ENCODE measurements around the gene PDPK1.
"Not testable (repeated sequence)": the region's sequence is repeated elsewhere in the genome, so short reads cannot be mapped to it uniquely, and the experiment has no call there.

PDPK1 gene

DNA sequence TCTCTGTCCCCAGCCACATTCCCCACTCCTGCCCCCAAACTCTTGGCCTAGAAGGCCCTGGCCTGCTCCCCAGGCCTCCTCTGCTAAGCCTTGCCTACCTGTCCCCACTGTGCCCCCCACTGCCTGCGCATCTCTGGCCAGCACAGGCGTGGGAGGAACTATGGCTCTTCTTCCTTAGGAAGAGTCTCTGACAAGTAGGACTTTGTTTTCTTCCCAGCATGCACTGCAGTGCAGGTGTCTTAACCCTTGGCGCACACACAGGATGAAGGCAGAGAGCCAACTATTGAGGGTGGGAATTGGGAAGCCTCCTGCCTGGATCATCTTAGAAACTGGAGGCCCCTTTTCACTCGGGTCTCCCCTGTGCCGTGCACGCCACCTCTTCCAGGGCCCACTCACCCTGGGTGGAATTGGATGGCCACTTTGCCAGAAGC, 14.0 kb upstream of the PDPK1 start:
- no peak for DNase-seq (ENCODE audit: low read depth)

DNA sequence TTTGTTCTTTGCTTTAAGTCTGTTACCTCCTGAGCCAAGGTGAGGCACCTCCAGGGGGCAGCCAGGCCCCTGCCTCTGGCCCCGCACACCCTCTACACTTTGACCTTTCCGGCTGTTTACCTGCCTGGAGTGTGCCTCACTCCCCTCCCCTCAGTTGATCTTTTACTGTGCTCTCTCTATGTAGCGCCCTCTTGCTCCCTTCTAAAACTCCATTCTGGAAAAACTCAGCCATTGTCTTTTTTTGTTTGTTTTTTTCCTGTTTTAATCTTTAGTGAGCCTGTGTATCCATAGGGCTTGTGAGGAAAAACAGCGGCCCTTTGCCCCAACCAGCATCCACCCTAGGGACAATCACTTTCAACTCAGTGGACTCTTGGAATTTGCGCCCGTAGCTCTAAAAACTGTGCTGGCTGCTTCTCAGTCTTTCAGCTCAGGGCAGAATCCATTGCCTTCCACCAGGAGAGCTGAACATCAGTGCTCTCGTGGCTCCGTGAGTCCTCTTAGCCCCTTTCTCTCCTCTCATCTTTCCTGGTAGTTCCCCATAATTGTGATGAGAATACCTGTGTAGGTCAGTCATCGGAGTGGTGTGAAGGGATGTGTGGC, 13.4 kb upstream of the PDPK1 start:
- no peak for DNase-seq (ENCODE audit: low read depth)

DNA sequence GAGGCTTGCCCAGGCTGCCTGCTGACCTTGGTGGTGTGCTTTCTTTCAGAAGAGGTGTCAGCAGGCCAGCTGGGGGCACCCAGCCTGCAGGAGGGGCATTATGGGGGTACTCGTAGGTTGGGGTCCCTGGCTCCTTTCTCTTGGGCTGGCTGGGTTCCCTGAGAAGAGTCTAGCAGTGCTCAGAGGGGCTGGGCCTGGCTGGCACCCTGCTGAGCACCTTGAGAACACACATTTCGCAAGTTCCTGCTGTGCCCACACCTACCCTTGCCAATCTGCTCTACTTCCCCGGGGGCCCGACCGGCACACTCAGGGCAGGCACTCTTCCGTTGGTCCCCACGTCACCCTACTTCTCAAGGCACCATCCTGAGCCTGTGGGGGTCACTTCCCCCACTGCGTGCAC, 11.7 kb upstream of the PDPK1 start:
- DNase-seq (ENCODE audit: low read depth) = no peak

DNA sequence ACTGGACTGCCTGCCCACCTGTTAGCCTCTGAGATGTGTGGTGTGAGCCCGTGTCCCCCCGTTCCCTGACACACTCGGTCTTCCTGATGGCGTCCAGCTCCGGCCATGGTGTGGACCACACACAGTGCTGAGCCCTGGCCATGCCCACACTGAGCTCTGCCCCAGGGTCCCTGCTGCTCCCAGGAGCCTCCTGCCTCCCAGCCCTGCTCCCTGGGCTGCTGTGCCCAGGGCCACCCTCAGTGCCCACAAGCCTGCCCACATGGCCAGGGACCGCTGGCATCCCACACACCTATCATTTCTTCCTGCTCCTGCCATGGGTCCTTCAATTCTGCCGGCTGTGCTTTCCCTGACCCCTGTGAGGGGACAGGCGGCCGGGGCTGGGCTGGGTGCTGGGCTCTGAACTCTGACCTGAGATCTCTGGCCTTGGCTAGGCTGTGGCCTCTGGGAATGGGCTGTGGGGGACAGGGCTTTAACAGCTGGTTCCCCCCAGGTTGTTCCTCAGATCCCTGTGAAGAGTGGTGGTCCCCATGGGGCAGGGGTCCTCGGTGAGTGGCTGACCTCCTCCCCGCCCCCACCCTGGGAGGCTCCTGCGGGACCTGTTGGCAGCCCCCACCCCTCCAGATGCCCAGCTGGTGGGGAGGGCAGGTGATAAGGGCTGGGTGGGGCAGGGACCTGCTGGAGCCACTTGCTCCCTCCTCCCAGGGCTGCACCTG, 10.6 kb upstream of the PDPK1 start:
- DNase-seq (ENCODE audit: low read depth) = no peak

DNA sequence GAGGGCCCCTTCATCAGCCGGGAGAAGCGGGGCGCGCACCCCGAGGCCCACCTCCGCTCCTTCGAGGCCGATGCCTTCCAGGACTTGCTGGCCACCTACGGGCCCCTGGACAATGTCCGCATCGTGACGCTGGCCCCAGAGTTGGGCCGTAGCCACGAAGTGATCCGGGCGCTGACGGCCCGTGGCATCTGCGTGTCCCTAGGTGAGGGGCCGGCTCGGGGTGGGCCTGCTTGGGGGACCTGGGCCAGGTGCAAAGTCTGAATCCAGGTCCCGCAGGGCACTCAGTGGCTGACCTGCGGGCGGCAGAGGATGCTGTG, 10.1 kb upstream of the PDPK1 start:
- no peak for DNase-seq (ENCODE audit: low read depth)

DNA sequence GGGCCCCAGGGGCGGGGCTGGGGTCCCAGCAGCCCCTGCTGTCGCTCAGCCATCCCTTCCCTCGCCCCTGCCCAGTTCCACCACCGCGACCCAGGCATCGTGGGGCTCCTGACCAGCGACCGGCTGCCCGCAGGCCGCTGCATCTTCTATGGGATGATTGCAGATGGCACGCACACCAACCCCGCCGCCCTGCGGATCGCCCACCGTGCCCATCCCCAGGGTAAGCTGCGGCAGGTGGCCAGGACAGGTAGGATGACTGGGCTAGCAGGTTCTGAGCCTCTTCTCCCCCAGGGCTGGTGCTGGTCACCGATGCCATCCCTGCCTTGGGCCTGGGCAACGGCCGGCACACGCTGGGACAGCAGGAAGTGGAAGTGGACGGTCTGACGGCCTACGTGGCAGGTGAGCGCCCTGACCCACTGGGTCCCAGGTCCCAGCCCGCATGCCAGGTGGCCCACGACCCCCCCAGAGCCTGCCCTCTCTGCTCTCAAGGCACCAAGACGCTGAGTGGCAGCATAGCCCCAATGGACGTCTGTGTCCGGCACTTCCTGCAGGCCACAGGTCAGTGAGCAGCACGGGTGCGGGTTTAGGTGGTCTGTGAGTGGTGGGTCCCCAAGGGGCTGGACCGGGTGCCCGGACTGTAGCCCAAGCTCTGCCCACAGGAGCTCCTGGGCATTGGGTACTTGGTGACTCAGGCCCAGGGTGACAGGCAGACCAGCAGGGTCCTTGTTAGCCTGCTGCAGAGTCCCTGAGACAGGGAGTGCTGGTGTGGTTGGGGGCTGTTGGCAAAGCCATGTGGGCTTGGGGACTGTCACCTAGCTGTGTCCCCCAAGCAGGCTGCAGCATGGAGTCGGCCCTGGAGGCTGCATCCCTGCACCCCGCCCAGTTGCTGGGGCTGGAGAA, 9.4 kb upstream of the PDPK1 start:
- no peak for DNase-seq (ENCODE audit: low read depth)

DNA sequence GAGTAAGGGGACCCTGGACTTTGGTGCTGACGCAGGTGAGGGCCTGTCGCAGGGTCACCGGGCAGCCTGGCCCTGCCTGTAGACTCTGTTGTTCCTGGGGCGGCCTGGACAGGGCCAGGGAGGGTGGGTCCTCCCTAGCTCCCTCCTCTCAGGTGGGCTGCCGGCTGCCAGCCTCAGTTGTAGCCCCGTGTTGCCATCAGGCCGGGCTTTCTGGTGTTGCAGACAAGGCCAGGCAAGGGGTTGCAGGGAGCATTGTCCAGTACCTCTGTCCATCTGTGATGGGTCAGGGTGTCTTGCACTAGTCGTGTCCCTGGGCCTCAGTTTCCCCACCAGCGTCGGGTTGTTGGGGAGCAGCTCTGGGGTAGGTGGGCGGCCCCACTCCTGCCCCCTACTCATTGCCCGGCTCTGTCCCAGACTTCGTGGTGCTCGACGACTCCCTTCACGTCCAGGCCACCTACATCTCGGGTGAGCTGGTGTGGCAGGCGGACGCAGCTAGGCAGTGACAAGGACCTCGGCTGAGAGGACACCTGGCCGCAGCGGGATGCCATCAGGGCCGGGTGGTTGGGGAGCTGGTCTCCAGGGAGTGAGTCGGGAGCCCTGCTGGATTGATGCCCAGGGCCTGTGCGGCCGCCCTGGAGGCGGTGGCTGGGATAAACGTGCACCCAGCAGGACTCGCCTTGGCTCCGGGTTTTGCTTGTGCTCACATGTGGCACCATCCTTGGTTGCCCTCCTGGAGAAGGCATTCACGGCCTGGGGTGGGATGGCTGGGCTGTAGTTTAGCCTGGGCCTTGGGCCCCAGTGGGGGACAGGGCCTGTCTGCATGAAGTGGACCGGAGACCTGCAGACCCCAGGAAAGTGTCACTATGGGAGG, 8.5 kb upstream of the PDPK1 start:
- no peak for DNase-seq (ENCODE audit: low read depth)

DNA sequence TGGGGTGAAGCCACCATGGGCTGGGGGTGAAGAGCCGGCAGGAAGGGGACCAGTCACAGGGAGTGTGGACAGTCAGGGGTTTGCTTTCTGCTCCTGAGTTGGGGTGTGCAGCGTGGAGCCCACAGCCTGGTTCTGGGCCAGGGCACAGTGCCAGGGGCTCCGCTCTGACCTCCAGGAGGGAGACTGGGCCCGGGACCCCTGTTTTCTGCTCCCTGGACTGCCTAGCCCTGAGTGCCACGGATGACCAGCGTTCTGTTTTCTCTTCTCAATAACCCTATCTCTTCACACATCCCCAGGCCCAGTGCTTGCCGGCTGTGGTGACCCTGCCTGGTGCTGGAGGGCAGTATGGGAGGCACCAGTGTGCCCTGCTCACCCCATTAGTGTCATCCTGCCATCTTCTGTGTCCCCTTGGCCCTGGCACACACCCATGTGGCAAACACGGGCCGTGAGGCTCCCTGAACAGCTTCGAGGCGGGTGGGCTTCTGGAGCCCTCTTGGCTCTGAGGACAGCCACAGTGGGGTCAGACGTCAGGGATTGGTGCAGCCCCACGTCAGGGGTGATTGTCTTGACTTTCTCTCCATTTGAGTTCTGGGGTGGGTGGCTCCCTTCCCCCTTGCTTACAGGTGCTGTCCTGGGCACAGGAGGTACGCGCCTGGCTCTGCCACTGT, 7.7 kb upstream of the PDPK1 start:
- DNase-seq (ENCODE audit: low read depth) = no peak

DNA sequence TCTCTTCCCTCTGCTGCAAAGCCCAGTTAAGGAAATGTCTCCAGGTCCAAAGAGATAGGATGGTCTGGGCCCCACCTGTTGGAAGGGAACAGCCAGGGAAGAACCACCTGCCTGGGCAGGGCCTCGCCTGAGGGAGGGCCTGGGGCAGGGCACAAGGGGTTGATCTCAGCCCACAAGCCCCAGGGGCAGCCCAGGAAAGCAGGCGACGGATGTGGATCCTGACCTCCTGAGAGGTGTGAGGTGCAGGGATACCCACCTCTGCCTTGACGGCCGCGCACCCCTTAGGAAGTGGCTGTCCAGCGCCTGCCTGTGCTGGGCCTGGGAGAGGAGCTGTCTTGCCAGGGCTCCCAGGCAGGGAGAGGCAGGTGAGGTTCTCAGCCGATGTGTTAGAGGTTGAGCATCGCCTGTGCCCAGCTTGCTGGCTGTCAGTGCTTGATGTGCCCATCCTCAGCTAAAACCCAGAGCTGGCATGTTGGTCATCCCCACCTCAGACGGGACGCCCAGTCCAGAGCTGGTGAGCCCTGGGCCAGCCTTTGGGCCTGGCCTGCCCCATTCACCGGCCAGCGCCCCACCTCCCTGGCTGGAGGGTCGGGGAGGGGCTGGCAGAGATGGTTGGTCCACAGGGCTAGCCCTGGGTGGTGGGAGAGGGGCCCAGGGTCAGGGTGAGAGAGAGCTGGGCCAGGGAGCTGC, 7.0 kb upstream of the PDPK1 start:
- DNase-seq (ENCODE audit: low read depth) = no peak

DNA sequence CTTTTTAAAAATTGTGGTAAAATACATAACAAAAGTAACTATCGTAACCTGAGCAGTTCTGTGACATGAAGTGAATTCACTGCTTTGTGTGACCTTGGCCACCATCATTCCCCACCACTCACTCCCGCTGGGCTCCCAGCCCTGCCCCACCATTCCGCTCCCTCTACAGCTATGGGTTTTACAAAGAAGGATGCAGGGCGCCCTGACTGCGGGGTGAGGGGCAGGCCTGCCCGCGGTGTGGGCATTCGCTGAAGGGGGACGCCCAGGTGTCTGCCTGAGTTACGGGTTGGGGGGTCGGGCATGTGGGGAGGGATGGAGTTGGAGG, 6.5 kb upstream of the PDPK1 start, which contains the start of gene CEMP1:
Gene CEMP1, minus strand, starts transcription at position 38 of the 325 bp plus-strand sequence. CDS start 335 bp downstream, outside the sequence.
- DNase-seq (ENCODE audit: low read depth) = no peak

DNA sequence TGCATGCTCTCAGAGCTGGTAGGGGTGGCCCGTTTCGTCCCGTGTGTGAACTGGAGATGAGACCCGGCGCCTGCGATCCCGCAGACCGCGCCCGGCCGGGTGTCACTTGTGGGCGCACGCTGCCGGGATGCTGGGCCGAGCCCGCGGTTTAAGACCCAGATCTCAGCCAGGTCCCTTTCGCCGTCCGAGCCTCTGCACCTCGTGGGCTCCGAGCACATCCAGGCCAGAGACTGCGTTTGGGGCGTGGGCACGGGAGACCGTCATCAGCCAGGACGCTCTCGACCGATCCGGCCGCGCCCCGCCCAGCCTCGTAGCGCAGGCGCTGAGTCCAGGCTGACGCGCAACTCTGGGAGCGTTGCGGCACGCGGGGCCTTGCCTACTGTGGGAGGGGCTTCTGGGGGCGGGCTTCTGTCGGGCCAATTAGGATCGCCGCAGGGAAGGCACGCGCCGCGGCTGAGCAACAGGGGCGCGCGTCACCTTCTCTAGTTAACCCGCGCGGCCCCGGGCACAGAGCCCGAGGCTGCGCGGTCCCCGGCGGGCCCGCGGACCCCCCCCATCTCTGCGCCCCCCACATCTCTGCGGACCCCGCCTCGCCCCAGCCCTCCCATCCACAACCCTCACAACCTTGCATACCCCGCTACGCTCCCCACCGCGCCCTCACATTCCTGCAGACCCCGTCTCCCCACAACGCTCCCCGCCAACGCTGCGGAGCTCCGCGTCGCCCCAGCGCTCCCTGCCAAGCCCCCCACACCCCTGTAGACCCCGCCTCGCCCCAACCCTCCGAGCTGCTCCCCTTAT, 5.9 kb upstream of the PDPK1 start:
- peak; percentile 77 for DNase-seq (ENCODE audit: low read depth)

DNA sequence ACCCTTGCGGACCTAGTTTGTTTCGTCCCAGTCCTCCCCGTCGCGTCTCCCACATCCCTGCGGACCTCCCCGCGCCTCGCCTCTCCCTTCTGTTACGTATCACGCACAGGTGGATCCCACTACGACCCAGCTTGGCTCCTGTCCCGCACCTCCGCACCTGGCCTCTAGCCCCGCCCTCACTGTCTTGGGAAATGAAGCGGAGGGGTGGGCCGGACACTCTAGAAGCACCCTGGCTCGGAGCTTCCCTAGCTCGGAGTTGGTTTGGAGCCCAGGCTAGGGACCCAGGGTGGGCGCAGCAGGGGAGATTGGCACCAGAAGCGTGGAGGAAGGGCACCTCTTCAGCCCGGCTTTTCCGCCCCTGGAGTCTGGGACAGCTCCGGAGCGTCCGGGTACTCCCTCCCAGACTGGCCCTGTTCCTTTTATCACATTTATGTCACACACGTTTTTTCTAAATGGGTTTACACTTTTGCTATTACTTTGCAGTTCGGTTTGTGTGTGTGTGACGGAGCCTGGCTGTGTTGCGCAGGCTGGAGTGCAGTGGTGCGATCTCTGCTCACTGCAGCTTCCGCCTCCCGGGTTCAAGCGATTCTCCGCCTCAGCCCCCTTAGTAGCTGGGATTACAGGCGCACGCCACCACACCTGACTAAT, 5.2 kb upstream of the PDPK1 start:
- DNase-seq (ENCODE audit: low read depth) = no peak

DNA sequence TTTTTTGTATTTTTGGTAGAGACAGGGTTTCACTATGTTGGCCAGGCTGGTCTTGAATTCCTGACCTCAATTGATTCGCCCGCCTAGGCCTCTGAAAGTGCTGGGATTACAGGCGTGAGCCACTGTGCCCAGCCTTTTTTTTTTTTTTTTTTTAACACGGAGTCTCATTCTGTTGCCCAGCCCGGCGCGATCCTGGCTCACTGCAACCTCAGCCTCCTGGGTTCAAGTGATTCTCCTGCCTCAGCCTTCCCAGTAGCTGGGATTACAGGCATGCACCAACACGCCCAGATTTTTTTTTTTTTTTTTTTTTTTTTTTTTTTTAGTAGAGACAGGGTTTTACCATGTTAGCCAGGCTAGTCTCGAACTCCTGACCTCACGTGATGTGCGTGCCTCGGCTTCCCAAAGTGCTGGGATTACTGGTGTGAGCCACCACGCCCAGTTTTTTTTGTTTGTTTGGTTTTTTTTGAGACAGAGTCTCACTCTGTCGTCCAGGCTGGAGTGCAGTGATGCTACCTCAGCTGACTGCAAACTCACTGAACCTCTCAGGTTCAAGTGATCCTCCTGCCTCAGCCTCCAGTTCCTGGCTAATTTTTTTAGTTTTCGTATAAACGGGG, 4.6 kb upstream of the PDPK1 start:
- DNase-seq (ENCODE audit: low read depth) = not testable (repeated sequence)

DNA sequence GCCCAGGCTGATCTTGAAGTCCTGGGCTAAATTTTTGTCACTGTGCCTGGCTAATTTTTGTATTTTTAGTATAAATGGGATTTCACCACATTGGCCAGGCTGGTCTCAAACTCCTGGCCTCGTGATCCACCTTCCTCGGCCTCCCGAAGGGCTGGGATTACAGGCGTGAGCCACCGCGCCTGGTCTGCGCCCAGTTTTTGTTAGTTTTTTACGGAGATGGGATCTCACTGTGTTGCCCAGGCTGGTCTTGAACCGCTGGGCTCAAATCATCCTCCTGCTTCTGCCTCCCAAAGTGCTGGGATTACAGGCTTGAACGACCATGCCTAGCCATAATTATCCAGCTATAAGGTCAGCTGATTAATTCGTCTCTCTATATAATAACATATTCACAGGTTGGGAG, 3.9 kb upstream of the PDPK1 start:
- no peak for DNase-seq (ENCODE audit: low read depth)

DNA sequence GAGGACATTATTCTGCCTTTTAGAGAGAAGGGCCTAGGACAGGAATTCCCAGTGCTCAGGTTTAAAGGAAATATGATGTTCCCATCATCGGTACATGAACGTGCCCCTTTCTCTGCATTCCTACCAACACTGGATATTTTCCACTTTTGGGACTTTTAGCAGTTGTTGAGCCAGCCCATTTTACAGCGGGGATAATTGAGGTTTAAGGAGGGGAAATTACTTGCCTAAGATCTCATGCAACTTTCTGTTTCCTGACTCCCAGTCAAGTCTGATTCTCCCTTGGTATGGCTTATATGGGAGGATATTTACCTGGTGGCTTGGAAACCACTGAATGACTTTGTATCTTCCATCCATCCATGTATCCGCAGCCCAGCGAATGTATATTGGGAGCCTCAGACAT, 3.5 kb upstream of the PDPK1 start:
- not testable (repeated sequence) for DNase-seq (ENCODE audit: low read depth)

DNA sequence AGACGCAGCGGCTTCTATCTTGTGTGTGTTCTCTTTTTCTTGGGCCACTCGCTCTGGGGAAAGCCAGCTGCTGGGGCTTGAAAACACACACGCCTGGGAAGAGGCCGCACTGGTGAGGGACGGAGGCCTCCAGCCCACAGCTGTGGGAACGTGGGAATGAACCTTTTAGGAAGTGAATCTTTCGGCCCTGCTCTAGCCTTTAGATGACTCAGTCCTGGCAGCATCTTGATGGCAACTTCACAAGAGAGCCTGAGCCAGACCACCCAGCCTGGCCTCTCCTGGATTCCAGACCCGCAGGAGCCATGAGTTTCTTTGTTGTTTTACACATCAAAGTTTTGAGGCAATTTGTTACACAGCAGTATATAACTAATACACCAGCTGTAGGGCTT, 2.2 kb upstream of the PDPK1 start:
- DNase-seq (ENCODE audit: low read depth) = no peak

DNA sequence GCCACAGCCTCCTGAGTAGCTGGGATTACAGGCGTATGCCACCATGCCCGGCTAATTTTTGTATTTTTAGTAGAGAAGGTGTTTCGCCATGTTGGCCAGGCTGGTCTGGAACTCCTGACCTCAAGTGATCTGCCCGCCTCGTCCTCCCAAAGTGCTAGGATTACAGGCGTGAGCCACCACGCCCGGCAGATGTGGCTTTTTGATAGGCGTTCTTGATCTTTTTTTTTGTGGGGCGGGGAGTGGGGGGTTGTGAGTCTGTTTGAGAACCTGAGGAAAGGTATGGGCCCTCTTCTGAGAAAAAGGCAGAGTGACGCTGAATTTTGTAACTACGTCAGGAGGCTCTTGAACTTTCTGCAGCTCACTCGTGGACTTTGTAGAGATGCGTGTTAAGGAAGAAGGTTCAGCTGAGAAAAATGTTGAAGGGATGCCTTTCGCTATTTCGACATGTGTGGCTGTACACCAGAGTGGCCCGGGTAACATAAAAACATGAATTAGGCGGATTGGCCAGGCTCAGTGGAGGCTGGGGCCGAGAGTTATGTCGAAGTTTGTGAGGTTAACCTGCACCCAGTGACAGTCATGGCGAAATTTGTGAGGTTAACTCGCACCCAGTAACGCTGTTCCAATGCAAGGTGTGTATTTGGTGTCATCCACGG, 1.5 kb downstream of the PDPK1 start:
- DNase-seq (ENCODE audit: low read depth) = not testable (repeated sequence)

DNA sequence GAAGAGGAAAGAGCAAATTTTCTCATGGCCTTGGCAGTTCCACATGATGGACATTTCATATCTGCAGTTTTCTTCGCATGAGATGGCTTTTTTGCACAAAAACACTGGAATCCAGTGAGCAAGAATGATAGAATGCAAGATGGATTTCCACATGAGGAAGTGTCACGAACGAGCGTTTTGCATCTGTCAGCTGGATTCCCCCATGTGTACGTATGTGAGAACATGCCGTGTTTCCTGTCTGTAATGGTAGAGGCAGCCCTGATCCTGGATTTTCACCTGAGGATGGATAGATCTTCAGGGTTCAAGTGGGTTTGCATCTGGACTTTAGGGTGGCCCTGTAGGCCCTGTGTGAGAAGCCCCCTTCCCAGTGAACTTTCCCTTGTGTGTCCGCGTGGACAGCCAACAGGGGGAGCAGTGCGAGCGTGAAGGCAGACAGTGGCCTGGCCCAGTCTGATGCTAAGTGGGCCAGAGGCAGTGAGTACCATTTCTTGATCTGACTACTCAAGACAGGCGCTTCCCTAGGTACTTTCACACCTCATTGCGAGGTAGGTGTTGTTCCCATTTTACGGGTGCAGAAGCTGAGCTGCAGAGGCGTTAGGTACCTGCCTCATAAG, 2.1 kb downstream of the PDPK1 start:
- DNase-seq (ENCODE audit: low read depth) = not testable (repeated sequence)
